Muscle layer of colon (tissue), 2 donors: ENCODE data around the gene DIP2C.

ENCODE experiments used
- H3K27ac ChIP-seq: one replicate; pipeline ENCODE4 v1.7.0; 2013; ENCODE audit warnings: low read depth, mild to moderate bottlenecking, low read length, moderate library complexity
- H3K27me3 ChIP-seq, 2 donors: one replicate each; pipeline ENCODE4 v1.7.0; 2013; ENCODE audit warnings: low read length in 2 of 2, mild to moderate bottlenecking in 2 of 2; ENCODE audit not compliant: insufficient read depth in 2 of 2, control insufficient read depth in 1 of 2
- H3K36me3 ChIP-seq: one replicate; pipeline ENCODE4 v1.7.0; 2013; ENCODE audit warnings: mild to moderate bottlenecking, low read length; ENCODE audit not compliant: insufficient read depth
- H3K4me1 ChIP-seq: one replicate; pipeline ENCODE4 v1.7.0; 2013; ENCODE audit warnings: mild to moderate bottlenecking, low read length; ENCODE audit not compliant: insufficient read depth
- H3K4me3 ChIP-seq, 2 donors: one replicate each; pipeline ENCODE4 v1.7.0; 2013; ENCODE audit warnings: low read length in 2 of 2, low read depth in 1 of 2, mild to moderate bottlenecking in 1 of 2, moderate library complexity in 1 of 2
- H3K9ac ChIP-seq: one replicate; pipeline ENCODE4 v1.7.0; 2013; ENCODE audit warnings: low read length
- H3K9me3 ChIP-seq: one replicate; pipeline ENCODE4 v1.7.0; 2013; ENCODE audit warnings: mild to moderate bottlenecking, low read length
- donor health status: abdominal sarcoma.
- donor health status: Adenocarcinoma of cecum.

Gene DIP2C

DNA sequence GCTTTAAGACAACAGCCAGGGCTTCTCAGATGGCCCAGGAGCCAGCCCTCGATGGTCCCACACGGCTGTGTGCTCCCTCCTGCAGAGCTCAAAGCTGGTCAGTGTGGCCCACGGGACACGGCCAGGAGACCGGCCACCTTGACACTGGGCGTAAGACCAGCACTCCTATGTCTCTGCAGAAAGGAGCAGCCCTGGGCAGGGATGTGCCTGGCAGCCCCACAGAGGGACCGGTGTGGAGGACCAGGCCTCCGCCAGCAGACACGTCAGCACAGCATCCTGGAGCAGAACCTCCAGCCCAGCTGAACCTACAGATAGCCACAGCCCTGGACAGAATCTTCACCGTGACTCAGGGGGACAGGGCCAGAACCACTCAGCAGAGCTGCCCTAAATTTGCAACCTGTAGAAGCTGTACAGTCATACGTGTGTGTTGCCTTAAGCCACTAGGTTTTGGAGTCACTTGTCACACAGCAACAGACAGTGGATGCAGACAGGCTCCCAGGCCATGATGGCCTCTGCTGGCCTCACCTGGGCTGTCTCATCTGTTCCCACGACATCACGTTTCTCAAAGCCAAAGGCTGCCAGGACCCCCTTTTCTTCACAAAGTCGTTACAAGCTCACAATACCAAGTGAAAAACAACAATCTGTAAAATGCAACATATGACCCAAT, 132.4 kb downstream of the DIP2C start:
- H3K36me3 ChIP-seq, result no peaks in the 10 kb centered on the region
- peaks cover 59% of the 10 kb centered on the region for H3K4me1 ChIP-seq
- H3K27ac ChIP-seq, result no peak overlapping the region
- no peak overlapping the region for H3K9ac ChIP-seq
- no peaks in the 10 kb centered on the region for H3K9me3 ChIP-seq
- H3K4me3 ChIP-seq, result no peak overlapping the region
- H3K27me3 ChIP-seq, result no peaks in the 10 kb centered on the region

DNA sequence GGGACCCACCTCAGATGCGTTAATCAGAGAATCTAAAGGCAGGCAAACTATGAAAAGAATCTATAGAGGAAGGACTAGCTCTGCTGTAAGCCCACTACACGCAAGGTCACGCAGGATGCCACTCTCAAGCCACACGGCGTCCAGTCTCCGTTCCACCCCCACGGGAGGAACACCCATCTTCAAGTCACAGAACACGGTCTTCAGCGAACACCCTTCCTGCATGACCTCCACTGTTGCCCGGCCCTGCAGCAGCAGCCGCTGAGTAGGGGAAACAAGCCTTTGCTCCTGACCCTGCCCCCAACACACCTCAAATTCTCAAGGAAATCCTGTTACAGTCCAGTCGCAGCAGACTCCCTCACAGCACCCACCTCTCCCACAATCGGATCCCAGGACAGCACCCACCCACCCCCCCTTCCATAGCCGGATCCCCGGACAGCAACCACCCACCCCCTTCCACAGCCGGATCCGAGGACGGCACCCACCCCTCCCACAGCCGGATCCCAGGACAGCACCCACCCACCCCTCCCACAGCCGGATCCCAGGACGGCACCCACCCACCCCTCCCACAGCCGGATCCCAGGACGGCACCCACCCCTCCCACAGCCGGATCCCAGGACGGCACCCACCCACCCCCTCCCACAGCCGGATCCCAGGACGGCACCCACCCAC, 133.7 kb downstream of the DIP2C start:
- no peak overlapping the region for H3K9ac ChIP-seq
- peaks cover 62% of the 10 kb centered on the region for H3K4me1 ChIP-seq

DNA sequence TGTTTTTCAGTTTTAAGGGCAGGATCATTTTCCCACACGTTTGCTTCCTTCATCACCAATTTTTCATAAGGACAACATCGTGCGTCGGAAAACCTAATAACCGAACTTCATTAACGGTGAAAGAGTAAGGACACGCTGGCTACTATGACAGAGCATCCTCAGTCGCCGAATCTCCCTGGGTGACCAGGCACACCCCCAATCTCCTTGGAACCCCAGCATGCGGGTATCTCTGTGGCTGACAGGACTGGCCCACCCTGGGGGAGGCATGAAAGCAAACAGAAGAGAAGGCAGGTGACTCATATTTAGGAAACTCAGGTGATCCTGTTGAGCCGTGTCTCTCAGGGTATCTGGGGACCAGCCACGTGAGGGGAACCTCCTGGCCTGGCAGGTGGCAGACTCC, 134.2 kb downstream of the DIP2C start:
- Histone ChIP-seq H3K4me3 (no peak overlapping the region), H3K27ac (no peak overlapping the region), H3K27me3 (no peaks in the 10 kb centered on the region), H3K9me3 (no peaks in the 10 kb centered on the region), H3K36me3 (no peaks in the 10 kb centered on the region), H3K9ac (no peak overlapping the region), H3K4me1 (peaks cover 66% of the 10 kb centered on the region)

More for the DNA sequence above, 133.7 kb downstream of the DIP2C start:
- Histone ChIP-seq H3K36me3 (no peaks in the 10 kb centered on the region), H3K27ac (no peak overlapping the region), H3K4me3 (no peak overlapping the region), H3K9me3 (no peaks in the 10 kb centered on the region), H3K27me3 (no peaks in the 10 kb centered on the region)

DNA sequence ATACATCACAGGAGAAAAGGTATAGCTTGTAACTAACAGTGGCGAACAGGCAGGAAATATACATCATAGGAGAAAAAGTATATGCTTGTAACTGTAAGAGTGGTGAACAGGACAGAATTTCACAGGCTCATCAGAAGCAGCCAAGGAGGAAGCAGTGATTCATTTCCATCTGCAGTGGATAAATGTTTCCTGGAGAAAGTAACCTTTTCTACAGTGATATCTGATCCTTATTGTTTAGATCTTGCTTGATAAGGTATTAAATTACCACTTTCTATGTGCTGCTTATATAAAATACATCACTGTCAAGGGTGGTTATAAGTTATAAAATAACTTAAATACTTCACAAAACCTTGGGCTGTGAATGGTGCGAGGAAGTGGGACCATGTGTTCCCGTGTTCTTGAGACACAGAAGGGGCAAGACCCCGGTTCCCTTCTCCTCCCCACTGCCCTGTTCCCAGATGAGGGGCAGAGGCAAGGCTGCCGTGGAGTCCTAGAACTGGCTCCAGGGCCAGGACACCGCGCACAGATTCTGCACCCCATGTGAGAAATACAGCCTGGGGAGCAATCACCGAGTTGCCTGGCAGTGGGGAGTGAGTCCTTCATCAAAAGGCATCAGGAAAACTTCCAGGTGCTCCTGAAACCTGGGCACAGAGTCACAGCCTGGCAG, 135.2 kb downstream of the DIP2C start:
- Histone ChIP-seq H3K36me3 (no peaks in the 10 kb centered on the region), H3K27ac (no peak overlapping the region), H3K9ac (no peak overlapping the region), H3K4me3 (no peak overlapping the region), H3K9me3 (no peaks in the 10 kb centered on the region), H3K4me1 (peaks cover 62% of the 10 kb centered on the region), H3K27me3 (no peaks in the 10 kb centered on the region)

DNA sequence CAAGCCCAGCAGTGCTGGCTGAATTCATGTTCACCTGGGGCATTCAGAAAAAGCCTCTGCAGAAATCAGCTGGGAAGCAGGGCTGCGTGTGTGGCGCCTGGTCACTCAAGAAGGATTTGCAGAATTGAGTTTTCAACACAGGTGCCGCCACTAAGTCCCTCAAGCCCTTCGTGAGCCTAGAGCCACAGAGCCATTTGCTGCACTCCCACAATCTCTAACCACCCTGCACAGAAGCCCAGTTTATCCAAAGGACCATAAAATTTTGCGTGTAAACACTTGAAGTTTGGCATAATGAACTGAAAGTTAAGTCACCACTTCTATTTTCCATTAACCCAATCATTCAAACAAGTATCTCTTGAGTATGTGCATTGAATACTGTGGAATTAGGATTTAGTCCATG, 136.2 kb downstream of the DIP2C start:
- no peaks in the 10 kb centered on the region for H3K9me3 ChIP-seq
- H3K36me3 ChIP-seq, result no peaks in the 10 kb centered on the region
- no peak overlapping the region for H3K4me3 ChIP-seq
- H3K9ac ChIP-seq, result peak overlapping the region; percentile 13
- no peak overlapping the region for H3K27ac ChIP-seq
- peaks cover 59% of the 10 kb centered on the region for H3K4me1 ChIP-seq
- H3K27me3 ChIP-seq, result no peaks in the 10 kb centered on the region

DNA sequence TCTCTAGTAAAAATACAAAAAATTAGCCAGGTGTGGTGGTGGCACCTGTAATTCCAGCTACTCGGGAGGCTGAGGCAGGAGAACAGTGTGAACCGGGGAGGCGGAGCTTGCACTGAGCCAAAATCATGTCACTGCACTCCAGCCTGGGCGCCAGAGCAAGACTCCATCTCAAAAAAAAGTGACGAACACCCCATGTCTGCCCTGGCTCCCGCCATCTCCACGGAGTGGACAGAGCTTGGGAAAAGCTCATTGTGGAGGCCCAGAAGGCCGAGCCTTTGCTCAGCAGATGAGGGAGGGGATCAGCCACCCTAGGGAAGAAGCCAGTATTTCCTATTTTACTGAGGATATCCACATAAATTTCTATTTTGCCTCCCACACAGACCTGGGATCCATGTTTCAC, 136.8 kb downstream of the DIP2C start:
- Histone ChIP-seq H3K27me3 (no peaks in the 10 kb centered on the region), H3K36me3 (no peaks in the 10 kb centered on the region), H3K27ac (no peak overlapping the region), H3K4me3 (no peak overlapping the region), H3K4me1 (peaks cover 58% of the 10 kb centered on the region), H3K9ac (no peak overlapping the region), H3K9me3 (no peaks in the 10 kb centered on the region)

DNA sequence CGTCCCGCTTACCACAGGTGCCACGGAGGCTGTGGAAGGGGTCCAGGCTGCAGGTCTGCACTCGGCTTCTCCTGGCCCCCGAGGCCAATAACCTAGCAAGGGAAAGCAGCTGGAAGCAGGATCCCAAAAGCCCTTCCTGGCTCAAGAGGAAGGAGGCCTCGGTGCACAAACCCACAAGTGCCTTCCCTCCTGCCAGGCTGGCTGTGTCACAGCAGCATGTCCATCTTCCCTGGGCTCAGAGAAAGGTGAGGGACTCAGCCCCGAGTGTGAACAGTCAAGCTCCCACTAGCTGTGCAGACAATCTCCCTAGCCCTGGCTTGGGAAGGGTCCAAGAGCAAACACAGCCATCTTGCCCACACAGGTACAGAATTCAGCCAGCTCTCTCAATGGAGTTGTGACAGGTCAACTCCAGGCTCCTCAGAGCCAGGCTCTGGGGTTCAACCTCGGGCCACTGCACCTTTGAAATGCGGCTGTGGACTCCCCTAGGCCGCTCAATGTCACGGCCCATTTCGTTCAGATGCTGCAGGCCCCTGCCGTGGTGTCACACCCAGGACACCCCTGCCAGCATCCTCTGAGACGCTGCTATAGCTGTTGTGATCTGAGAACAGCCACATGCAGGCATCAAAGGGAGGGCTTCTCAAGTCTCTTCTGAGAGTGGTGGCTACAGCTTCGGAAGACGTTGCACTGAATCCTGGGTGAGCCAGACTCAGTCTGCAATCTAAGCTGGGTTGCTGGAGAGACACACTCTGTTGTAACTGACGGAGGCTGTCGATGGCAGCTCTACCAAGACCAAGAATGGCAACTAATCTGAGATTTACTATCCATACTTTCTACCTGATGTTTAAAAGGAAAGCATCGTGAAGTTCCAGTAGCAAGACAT, 137.9 kb downstream of the DIP2C start:
- no peaks in the 10 kb centered on the region for H3K9me3 ChIP-seq
- H3K4me3 ChIP-seq, result peak overlapping the region in 1 of 2 donors; percentile 31
- H3K27me3 ChIP-seq, result no peaks in the 10 kb centered on the region
- peaks cover 59% of the 10 kb centered on the region for H3K4me1 ChIP-seq
- H3K36me3 ChIP-seq, result no peaks in the 10 kb centered on the region
- no peak overlapping the region for H3K9ac ChIP-seq
- no peak overlapping the region for H3K27ac ChIP-seq

DNA sequence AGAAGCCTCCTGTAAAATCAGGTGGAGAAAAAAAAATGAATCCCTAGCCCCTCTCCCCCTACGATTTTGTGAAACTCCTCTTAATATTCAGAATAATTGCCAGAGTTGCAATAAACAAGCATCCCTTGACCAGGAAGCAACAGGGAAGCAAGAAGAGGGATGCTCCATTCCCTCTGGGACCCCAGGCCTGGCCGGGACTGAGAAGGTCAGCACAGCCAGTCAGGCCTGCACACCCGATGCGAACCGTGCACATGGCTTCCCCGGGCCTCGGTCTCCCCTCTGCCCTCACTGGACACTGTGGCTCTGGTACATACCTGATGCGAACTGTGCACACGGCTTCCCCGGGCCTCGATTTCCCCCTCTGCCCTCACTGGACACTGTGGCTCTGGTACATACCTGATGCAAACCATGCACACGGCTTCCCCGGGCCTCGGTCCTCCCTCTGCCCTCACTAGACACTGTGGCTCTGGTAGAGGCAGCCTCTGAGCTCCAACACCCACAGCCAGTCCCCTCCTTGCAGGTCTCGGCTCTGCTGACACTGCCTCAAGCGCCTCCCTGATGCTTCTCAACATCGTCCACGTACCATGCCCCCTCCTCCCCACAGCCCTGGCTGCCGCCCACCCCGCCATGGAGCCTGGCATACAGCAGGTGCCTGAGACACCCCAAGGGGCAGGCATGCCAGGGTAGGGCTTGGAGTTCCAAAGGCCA, 138.6 kb downstream of the DIP2C start:
- no peak overlapping the region for H3K4me3 ChIP-seq
- no peak overlapping the region for H3K9ac ChIP-seq
- no peaks in the 10 kb centered on the region for H3K27me3 ChIP-seq
- peaks cover 56% of the 10 kb centered on the region for H3K4me1 ChIP-seq
- no peak overlapping the region for H3K27ac ChIP-seq
- no peaks in the 10 kb centered on the region for H3K36me3 ChIP-seq
- no peaks in the 10 kb centered on the region for H3K9me3 ChIP-seq

DNA sequence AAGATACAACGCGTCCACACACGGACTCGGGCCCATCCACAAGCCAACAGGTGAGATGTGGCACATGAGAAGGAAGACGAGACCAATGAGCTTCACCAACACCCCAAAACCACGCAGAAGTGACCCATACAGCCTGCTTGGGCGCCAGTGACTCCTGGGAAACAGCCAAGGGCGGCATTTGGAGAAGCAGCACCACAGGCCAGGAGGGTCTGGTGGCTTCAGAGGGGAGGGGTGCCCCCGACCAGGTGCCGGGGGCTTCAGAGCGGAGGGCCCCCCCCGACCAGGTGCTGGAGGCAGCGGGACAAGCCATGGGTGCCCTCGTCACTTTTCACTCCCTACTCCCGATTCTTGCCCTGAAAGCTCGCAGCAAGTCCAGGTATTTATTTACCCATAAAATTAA, 140.1 kb downstream of the DIP2C start:
- Histone ChIP-seq H3K4me3 (no peak overlapping the region), H3K9me3 (no peaks in the 10 kb centered on the region), H3K4me1 (peaks cover 56% of the 10 kb centered on the region), H3K27me3 (no peaks in the 10 kb centered on the region), H3K9ac (no peak overlapping the region), H3K36me3 (no peaks in the 10 kb centered on the region), H3K27ac (no peak overlapping the region)

DNA sequence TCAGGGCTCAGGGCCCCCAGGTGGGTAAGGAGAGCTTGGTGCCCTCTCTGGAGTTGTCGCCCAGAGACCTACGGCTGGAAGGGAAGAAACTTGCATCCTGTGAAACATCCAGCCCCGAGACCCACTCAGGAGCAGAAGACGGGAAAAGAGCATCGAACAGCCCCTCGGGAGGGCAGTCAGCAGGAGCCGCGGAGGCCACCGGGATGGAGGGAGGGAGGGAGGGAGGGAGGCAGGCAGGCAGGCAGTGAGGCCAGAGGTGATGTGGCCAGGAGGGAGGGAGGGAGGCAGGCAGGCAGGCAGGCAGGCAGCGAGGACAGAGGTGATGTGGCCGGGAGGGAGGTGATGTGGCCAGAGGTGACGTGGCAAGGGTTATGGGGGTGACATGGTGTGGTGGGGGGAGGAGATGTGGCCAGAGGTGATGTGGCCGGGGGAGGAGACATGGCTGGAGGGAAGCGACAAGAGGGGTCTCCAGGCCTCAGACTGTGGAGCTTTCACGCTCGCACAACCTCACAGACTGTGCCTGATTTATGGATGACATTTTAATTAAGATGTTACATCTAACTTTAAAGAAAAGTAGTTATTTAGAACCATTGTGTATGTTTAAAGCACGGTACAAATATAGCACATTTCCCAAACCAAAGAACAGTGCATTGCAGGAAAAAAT, 141.1 kb downstream of the DIP2C start:
- peaks cover 50% of the 10 kb centered on the region for H3K4me1 ChIP-seq
- no peak overlapping the region for H3K9ac ChIP-seq
- no peak overlapping the region for H3K27ac ChIP-seq
- H3K9me3 ChIP-seq, result no peaks in the 10 kb centered on the region
- H3K27me3 ChIP-seq, result no peaks in the 10 kb centered on the region
- H3K36me3 ChIP-seq, result no peaks in the 10 kb centered on the region
- no peak overlapping the region for H3K4me3 ChIP-seq
